Liver (tissue), 9 donors: ENCODE measurements around the gene IMPA2. TPM values are rescaled to one million over a fixed set of nuclear protein-coding genes. Genes with fewer than 3 reads are reported as not detected.

Experiments
- DNase-seq: peaks from one replicate; pipeline ENCODE4 v3.0.0-alpha.2; 2017; ENCODE audit warnings: low spot score
- H3K27ac ChIP-seq, 2 donors: one replicate each; pipeline ENCODE4 v1.7.0; 2013; ENCODE audit warnings: inconsistent platforms in 2 of 2, low read length in 2 of 2, control low read depth in 1 of 2, low read depth in 1 of 2, mild to moderate bottlenecking in 1 of 2
- H3K27me3 ChIP-seq, 4 donors: one replicate each; pipeline versions ENCODE4 v1.6.1 to v1.7.0; 2013; ENCODE audit warnings: low read length in 3 of 4, inconsistent platforms in 1 of 4, mild to moderate bottlenecking in 1 of 4, moderate library complexity in 1 of 4; ENCODE audit not compliant: control insufficient read depth in 4 of 4, insufficient read depth in 4 of 4
- H3K36me3 ChIP-seq, 4 donors: one replicate each; pipeline versions ENCODE4 v1.6.1 to v1.7.0; 2013; ENCODE audit warnings: low read length in 3 of 4, mild to moderate bottlenecking in 3 of 4, low read depth in 1 of 4, moderate library complexity in 1 of 4; ENCODE audit not compliant: control insufficient read depth in 4 of 4, insufficient read depth in 3 of 4
- H3K4me1 ChIP-seq, 4 donors: one replicate each; pipeline versions ENCODE4 v1.6.1 to v1.7.0; 2013; ENCODE audit warnings: low read length in 3 of 4, mild to moderate bottlenecking in 3 of 4, moderate library complexity in 1 of 4; ENCODE audit not compliant: control insufficient read depth in 4 of 4, insufficient read depth in 4 of 4
- H3K4me3 ChIP-seq, 3 donors: one replicate each; pipeline versions ENCODE4 v1.6.1 to v1.7.0; 2013; ENCODE audit warnings: low read length in 3 of 3, control low read depth in 1 of 3, low read depth in 1 of 3, mild to moderate bottlenecking in 1 of 3
- H3K9ac ChIP-seq, 2 donors: one replicate each; pipeline ENCODE4 v1.7.0; 2013; ENCODE audit warnings: low read length in 2 of 2, mild to moderate bottlenecking in 2 of 2, moderate library complexity in 2 of 2, control low read depth in 1 of 2, low read depth in 1 of 2
- H3K9me3 ChIP-seq, 4 donors: one replicate each; pipeline versions ENCODE4 v1.6.1 to v1.7.0; 2013; ENCODE audit warnings: low read length in 3 of 4; ENCODE audit not compliant: control insufficient read depth in 4 of 4
- EGR1 ChIP-seq, 2 donors: IDR thresholded peaks; 2 replicates each; pipeline ENCODE4 v1.6.1; 2016 to 2018; ENCODE audit warnings: antibody characterized with exemption in 2 of 2, low read depth in 2 of 2
- FOXA2 ChIP-seq: IDR thresholded peaks from 2 replicates; pipeline ENCODE4 v1.6.1; 2016; ENCODE audit warnings: antibody characterized with exemption
- HNF4A ChIP-seq, 2 donors: conservative IDR thresholded peaks; 2 replicates each; pipeline ENCODE4 v1.6.1; 2016; ENCODE audit warnings: antibody characterized with exemption in 2 of 2, mild to moderate bottlenecking in 2 of 2
- JUND ChIP-seq, 2 donors: IDR thresholded peaks; 2 replicates each; pipeline ENCODE4 v1.6.1; 2016; ENCODE audit warnings: antibody characterized with exemption in 2 of 2
- RAD21 ChIP-seq, 2 donors: IDR thresholded peaks; 2 replicates each; pipeline ENCODE4 v1.6.1; 2016; ENCODE audit warnings: antibody characterized with exemption in 2 of 2, mild to moderate bottlenecking in 2 of 2
- REST ChIP-seq: IDR thresholded peaks from 2 replicates; pipeline ENCODE4 v1.6.1; 2016; ENCODE audit warnings: antibody characterized with exemption, mild to moderate bottlenecking
- RXRA ChIP-seq, 2 donors: IDR thresholded peaks; 2 replicates each; pipeline ENCODE4 v1.6.1; 2017 to 2018; ENCODE audit warnings: antibody characterized with exemption in 2 of 2, mild to moderate bottlenecking in 1 of 2
- SP1 ChIP-seq: IDR thresholded peaks from 2 replicates; pipeline ENCODE4 v1.6.1; 2018; ENCODE audit warnings: antibody characterized with exemption, mild to moderate bottlenecking
- TAF1 ChIP-seq: conservative IDR thresholded peaks from 2 replicates; pipeline ENCODE4 v1.6.1; 2016; ENCODE audit warnings: antibody characterized with exemption, mild to moderate bottlenecking
- WGBS: extraction: QIAGEN DNeasy Blood & Tissue Kit; methylation state at CpG from one replicate; pipeline ENCODE4 v1.1.7; 2013; 5-methylcytosine and 5-hydroxymethylcytosine counted together
- polyA plus RNA-seq, 2 donors: library from polyadenylated mRNA; stranded (reverse) in 1 of 2; unstranded in 1 of 2; fragments of 200-250 nt in 1 of 2; fragments of >200 nt in 1 of 2; fragmentation: Nextera tagmentation in 1 of 2; extraction: Ambion mirVana in 1 of 2; gene quantifications; one replicate each; pipeline versions ENCODE4 v1.2.1 to v1.2.3, GENCODE V29; 2013 to 2015
- total RNA-seq, 2 donors: library from RNA; depleted of rRNA; stranded (reverse); fragments of >200 nt; gene quantifications; one replicate each; pipeline ENCODE4 v1.2.3, GENCODE V29; 2014
- TF ChIP-seq, protein P1 (sequence below): fragments of 150-350 bp; IDR thresholded peaks from 2 replicates; pipeline ENCODE4 v1.5.1; 2017; ENCODE audit warnings: improper control_type of control experiment, low read depth, low read length; ENCODE audit not compliant: missing input control
- TF ChIP-seq, protein P2 (sequence below): IDR thresholded peaks from 2 replicates; pipeline ENCODE4 v1.6.1; 2016; ENCODE audit warnings: antibody characterized with exemption
- TF ChIP-seq, protein P3 (sequence below): IDR thresholded peaks from 2 replicates; pipeline ENCODE4 v1.6.1; 2016; ENCODE audit warnings: antibody characterized with exemption
- donor health status: healthy.
- donor health status: healthy.
- donor health status: healthy.
- donor health status: healthy.
- donor health status: healthy.

The IMPA2 gene
- total and polyA plus RNA-seq, 4 donors: 27.5 to 55.8 (median 48.2) TPM

- no peaks in the 10 kb centered on the region for H3K36me3 ChIP-seq
- WGBS: 74% methylated on average over 8 of the region's 8 CpGs
- H3K27ac ChIP-seq: no peak overlapping the region
- H3K4me3 ChIP-seq: no peak overlapping the region
- no peaks in the 10 kb centered on the region for H3K4me1 ChIP-seq
- peaks cover 1 to 8% (median 2%) of the 10 kb centered on the region in 4 donors for H3K9me3 ChIP-seq
- TF ChIP-seq REST (no peak), JUND (IDR thresholded peaks at IDR 0.05) (no peak), EGR1 (IDR thresholded peaks at IDR 0.05; ENCODE audit: low read depth in 2 of 2) (no peak), RXRA (IDR thresholded peaks at IDR 0.05) (no peak), HNF4A (conservative IDR thresholded peaks at IDR 0.05) (no peak), TAF1 (no peak), RAD21 (IDR thresholded peaks at IDR 0.05) (no peak), SP1 (no peak)
- TF ChIP-seq, protein P1, sequence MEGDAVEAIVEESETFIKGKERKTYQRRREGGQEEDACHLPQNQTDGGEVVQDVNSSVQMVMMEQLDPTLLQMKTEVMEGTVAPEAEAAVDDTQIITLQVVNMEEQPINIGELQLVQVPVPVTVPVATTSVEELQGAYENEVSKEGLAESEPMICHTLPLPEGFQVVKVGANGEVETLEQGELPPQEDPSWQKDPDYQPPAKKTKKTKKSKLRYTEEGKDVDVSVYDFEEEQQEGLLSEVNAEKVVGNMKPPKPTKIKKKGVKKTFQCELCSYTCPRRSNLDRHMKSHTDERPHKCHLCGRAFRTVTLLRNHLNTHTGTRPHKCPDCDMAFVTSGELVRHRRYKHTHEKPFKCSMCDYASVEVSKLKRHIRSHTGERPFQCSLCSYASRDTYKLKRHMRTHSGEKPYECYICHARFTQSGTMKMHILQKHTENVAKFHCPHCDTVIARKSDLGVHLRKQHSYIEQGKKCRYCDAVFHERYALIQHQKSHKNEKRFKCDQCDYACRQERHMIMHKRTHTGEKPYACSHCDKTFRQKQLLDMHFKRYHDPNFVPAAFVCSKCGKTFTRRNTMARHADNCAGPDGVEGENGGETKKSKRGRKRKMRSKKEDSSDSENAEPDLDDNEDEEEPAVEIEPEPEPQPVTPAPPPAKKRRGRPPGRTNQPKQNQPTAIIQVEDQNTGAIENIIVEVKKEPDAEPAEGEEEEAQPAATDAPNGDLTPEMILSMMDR: no peak
- TF ChIP-seq, protein P2, sequence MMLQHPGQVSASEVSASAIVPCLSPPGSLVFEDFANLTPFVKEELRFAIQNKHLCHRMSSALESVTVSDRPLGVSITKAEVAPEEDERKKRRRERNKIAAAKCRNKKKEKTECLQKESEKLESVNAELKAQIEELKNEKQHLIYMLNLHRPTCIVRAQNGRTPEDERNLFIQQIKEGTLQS: no peak
- TF ChIP-seq, protein P3, sequence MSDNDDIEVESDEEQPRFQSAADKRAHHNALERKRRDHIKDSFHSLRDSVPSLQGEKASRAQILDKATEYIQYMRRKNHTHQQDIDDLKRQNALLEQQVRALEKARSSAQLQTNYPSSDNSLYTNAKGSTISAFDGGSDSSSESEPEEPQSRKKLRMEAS: no peak
- DNase-seq: no peak
- no peak overlapping the region for H3K9ac ChIP-seq
- H3K27me3 ChIP-seq: no peaks in the 10 kb centered on the region
Observed at GRCh38 chr18:11955239-11956029, 25.9 kb upstream of the IMPA2 start.

GRCh38 chr18:11956371-11957308 lies 24.7 kb upstream of the IMPA2 start:
- 90% methylated on average over 10 of the region's 10 CpGs for WGBS
- Histone ChIP-seq H3K9ac (no peak overlapping the region), H3K4me3 (no peak overlapping the region), H3K9me3 (peaks cover 1 to 8% (median 2%) of the 10 kb centered on the region in 4 donors), H3K4me1 (no peaks in the 10 kb centered on the region), H3K27ac (no peak overlapping the region), H3K27me3 (no peaks in the 10 kb centered on the region), H3K36me3 (no peaks in the 10 kb centered on the region)
- DNase-seq: no peak
- TF ChIP-seq, protein P3: no peak
- TF ChIP-seq, protein P1: no peak
- no peak for TF ChIP-seq FOXA2
- TF ChIP-seq, protein P2: no peak
